Neural cell (in vitro differentiated cells): Measurements from ENCODE around the gene INTS7. TPM values are rescaled to one million over a fixed set of nuclear protein-coding genes. Genes with fewer than 3 reads are reported as not detected.

ENCODE experiments used
- H2AFZ ChIP-seq: fragments of 200-600, 300-800 bp; sonication (generic), shearing (Covaris generic); 2 replicates; pipeline ENCODE4 v1.6.0; 2014; ENCODE audit warnings: low read depth, mild to moderate bottlenecking, antibody characterized with exemption, low read length, moderate library complexity
- H3F3A ChIP-seq: fragments of 200-600 bp; shearing (Covaris generic); 2 replicates; pipeline ENCODE4 v1.6.1; 2016; ENCODE audit warnings: mild to moderate bottlenecking, moderate library complexity, mixed read lengths, antibody characterized with exemption, low read length; ENCODE audit not compliant: insufficient read depth, poor library complexity, severe bottlenecking
- H3K27ac ChIP-seq: fragments of 200-600, 300-800 bp; sonication (generic), shearing (Covaris generic); 2 replicates; pipeline ENCODE4 v1.5.1; 2014; ENCODE audit warnings: mild to moderate bottlenecking, low read length, moderate library complexity
- H3K27me3 ChIP-seq: fragments of 300-800, 200-600 bp; sonication (generic), shearing (Covaris generic); 2 replicates; pipeline ENCODE4 v1.6.0; 2014; ENCODE audit warnings: mild to moderate bottlenecking, low read depth, low read length, moderate library complexity; ENCODE audit not compliant: insufficient read depth
- H3K36me3 ChIP-seq: fragments of 300-800, 200-600 bp; sonication (generic), shearing (Covaris generic); 2 replicates; pipeline ENCODE4 v1.5.1; 2014; ENCODE audit warnings: mild to moderate bottlenecking, antibody characterized with exemption, low read length, moderate library complexity; ENCODE audit not compliant: insufficient read depth
- H3K4me2 ChIP-seq: fragments of 300-800, 200-600 bp; sonication (generic), shearing (Covaris generic); 2 replicates; pipeline ENCODE4 v1.6.0; 2014; ENCODE audit warnings: mild to moderate bottlenecking, low read length
- H3K4me3 ChIP-seq: fragments of 300-800, 200-600 bp; sonication (generic), shearing (Covaris generic); 2 replicates; pipeline ENCODE4 v1.5.1; 2014; ENCODE audit warnings: mild to moderate bottlenecking, low read length, moderate library complexity
- H3K79me2 ChIP-seq: fragments of 200-600 bp; shearing (Covaris generic); replicated peaks from 2 replicates; pipeline ENCODE4 v1.6.0; 2014; ENCODE audit warnings: mild to moderate bottlenecking, low read length, moderate library complexity; ENCODE audit not compliant: insufficient read depth
- H3K9ac ChIP-seq: fragments of 300-800, 200-600 bp; sonication (generic), shearing (Covaris generic); 2 replicates; pipeline ENCODE4 v1.6.1; 2016; ENCODE audit warnings: mild to moderate bottlenecking, low read length, mixed read lengths
- H3K9me2 ChIP-seq: fragments of 200-600 bp; shearing (Covaris generic); 2 replicates; pipeline ENCODE4 v1.6.1; 2016; ENCODE audit warnings: mild to moderate bottlenecking, low read length, mixed read lengths; ENCODE audit not compliant: insufficient read depth
- H3K9me3 ChIP-seq: fragments of 200-600, 300-800 bp; sonication (generic), shearing (Covaris generic); 2 replicates; pipeline ENCODE4 v1.6.1; 2016; ENCODE audit warnings: mild to moderate bottlenecking, mixed run types, low read length, moderate library complexity, mixed read lengths
- H4K20me1 ChIP-seq: fragments of 200-600 bp; shearing (Covaris generic); 2 replicates; pipeline ENCODE4 v1.6.1; 2016; ENCODE audit warnings: mild to moderate bottlenecking, mixed run types; ENCODE audit not compliant: insufficient read depth
- EP300 ChIP-seq: fragments of 450-650 bp; conservative IDR thresholded peaks from 2 replicates; pipeline ENCODE4 v1.6.1; 2014; ENCODE audit warnings: antibody characterized with exemption, mild to moderate bottlenecking, moderate library complexity; ENCODE audit not compliant: poor library complexity, severe bottlenecking
- EZH2 ChIP-seq: fragments of 200-600, 300-800 bp; shearing (Covaris generic), sonication (generic); IDR thresholded peaks from 2 replicates; pipeline ENCODE4 v1.6.1; 2014; ENCODE audit warnings: antibody characterized with exemption, low read length, borderline replicate concordance, mild to moderate bottlenecking; ENCODE audit not compliant: insufficient read depth, poor library complexity, severe bottlenecking
- MXI1 ChIP-seq: fragments of 450-650 bp; conservative IDR thresholded peaks from 2 replicates; pipeline ENCODE4 v1.6.1; 2014; ENCODE audit warnings: antibody characterized with exemption, mild to moderate bottlenecking; ENCODE audit not compliant: poor library complexity, severe bottlenecking
- POLR2AphosphoS5 ChIP-seq: IDR thresholded peaks from 2 replicates; pipeline ENCODE4 v1.6.1; 2012
- RAD21 ChIP-seq: fragments of 450-650 bp; conservative IDR thresholded peaks from 2 replicates; pipeline ENCODE4 v1.6.1; 2014; ENCODE audit warnings: antibody characterized with exemption, mild to moderate bottlenecking, moderate library complexity
- SMC3 ChIP-seq: fragments of 450-650 bp; conservative IDR thresholded peaks from 2 replicates; pipeline ENCODE4 v1.6.1; 2014; ENCODE audit warnings: antibody characterized with exemption, mild to moderate bottlenecking, moderate library complexity; ENCODE audit not compliant: poor library complexity
- TAF1 ChIP-seq: IDR thresholded peaks from 2 replicates; pipeline ENCODE4 v1.6.1; 2012; ENCODE audit warnings: low read depth
- polyA plus RNA-seq: library from polyadenylated mRNA; depleted of rRNA; stranded (reverse); fragments of >200 nt; gene quantifications from 2 replicates; pipeline ENCODE4 v1.2.3, GENCODE V29; 2014
- TF ChIP-seq, protein P1 (sequence below): IDR thresholded peaks from 2 replicates; pipeline ENCODE4 v1.6.1; 2012; ENCODE audit warnings: borderline replicate concordance
- TF ChIP-seq, protein P2 (sequence below): fragments of 450-650 bp; IDR thresholded peaks from 2 replicates; pipeline ENCODE4 v1.5.1; 2014; ENCODE audit warnings: antibody characterized with exemption, mild to moderate bottlenecking, moderate library complexity; ENCODE audit not compliant: poor library complexity, severe bottlenecking

Gene INTS7
- polyA plus RNA-seq, 1 donor from 2014 or later, result 23.6 TPM

DNA sequence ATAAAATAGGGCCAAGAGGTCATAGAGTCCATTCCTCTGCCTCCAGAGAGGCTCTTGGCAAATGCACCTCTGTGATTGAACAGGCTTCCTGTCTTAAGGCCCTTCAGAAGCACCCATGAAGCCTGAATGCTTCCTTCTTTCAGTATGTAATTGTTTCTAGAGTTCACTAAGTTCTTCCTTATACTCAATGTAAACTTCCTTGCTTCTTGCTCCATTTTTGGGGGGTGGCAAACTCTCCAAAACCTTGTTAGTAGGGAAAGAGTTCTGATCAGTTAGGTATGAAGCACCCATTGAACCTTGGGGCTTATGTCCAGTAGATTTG, 102.5 kb downstream of the INTS7 start:
- H3K9me3 ChIP-seq, result no peaks in the 10 kb centered on the region
- H3K27ac ChIP-seq, result no peak overlapping the region
- no peak for TF ChIP-seq SMC3
- no peak for TF ChIP-seq MXI1
- no peak for TF ChIP-seq EZH2
- TF ChIP-seq, protein P1, sequence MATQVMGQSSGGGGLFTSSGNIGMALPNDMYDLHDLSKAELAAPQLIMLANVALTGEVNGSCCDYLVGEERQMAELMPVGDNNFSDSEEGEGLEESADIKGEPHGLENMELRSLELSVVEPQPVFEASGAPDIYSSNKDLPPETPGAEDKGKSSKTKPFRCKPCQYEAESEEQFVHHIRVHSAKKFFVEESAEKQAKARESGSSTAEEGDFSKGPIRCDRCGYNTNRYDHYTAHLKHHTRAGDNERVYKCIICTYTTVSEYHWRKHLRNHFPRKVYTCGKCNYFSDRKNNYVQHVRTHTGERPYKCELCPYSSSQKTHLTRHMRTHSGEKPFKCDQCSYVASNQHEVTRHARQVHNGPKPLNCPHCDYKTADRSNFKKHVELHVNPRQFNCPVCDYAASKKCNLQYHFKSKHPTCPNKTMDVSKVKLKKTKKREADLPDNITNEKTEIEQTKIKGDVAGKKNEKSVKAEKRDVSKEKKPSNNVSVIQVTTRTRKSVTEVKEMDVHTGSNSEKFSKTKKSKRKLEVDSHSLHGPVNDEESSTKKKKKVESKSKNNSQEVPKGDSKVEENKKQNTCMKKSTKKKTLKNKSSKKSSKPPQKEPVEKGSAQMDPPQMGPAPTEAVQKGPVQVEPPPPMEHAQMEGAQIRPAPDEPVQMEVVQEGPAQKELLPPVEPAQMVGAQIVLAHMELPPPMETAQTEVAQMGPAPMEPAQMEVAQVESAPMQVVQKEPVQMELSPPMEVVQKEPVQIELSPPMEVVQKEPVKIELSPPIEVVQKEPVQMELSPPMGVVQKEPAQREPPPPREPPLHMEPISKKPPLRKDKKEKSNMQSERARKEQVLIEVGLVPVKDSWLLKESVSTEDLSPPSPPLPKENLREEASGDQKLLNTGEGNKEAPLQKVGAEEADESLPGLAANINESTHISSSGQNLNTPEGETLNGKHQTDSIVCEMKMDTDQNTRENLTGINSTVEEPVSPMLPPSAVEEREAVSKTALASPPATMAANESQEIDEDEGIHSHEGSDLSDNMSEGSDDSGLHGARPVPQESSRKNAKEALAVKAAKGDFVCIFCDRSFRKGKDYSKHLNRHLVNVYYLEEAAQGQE, result no peak
- TF ChIP-seq POLR2AphosphoS5, result no peak
- no peak for TF ChIP-seq TAF1
- TF ChIP-seq EP300, result no peak
- TF ChIP-seq RAD21, result no peak
- TF ChIP-seq, protein P2, sequence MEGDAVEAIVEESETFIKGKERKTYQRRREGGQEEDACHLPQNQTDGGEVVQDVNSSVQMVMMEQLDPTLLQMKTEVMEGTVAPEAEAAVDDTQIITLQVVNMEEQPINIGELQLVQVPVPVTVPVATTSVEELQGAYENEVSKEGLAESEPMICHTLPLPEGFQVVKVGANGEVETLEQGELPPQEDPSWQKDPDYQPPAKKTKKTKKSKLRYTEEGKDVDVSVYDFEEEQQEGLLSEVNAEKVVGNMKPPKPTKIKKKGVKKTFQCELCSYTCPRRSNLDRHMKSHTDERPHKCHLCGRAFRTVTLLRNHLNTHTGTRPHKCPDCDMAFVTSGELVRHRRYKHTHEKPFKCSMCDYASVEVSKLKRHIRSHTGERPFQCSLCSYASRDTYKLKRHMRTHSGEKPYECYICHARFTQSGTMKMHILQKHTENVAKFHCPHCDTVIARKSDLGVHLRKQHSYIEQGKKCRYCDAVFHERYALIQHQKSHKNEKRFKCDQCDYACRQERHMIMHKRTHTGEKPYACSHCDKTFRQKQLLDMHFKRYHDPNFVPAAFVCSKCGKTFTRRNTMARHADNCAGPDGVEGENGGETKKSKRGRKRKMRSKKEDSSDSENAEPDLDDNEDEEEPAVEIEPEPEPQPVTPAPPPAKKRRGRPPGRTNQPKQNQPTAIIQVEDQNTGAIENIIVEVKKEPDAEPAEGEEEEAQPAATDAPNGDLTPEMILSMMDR, result no peak
- no peak overlapping the region for H3K4me2 ChIP-seq
- H3K4me3 ChIP-seq, result no peak overlapping the region
- no peaks in the 10 kb centered on the region for H4K20me1 ChIP-seq
- no peak overlapping the region for H2AFZ ChIP-seq
- no peaks in the 10 kb centered on the region for H3K79me2 ChIP-seq
- H3K9me2 ChIP-seq, result no peaks in the 10 kb centered on the region
- no peaks in the 10 kb centered on the region for H3F3A ChIP-seq
- H3K36me3 ChIP-seq, result no peaks in the 10 kb centered on the region
- H3K27me3 ChIP-seq, result no peaks in the 10 kb centered on the region
- no peak overlapping the region for H3K9ac ChIP-seq

DNA sequence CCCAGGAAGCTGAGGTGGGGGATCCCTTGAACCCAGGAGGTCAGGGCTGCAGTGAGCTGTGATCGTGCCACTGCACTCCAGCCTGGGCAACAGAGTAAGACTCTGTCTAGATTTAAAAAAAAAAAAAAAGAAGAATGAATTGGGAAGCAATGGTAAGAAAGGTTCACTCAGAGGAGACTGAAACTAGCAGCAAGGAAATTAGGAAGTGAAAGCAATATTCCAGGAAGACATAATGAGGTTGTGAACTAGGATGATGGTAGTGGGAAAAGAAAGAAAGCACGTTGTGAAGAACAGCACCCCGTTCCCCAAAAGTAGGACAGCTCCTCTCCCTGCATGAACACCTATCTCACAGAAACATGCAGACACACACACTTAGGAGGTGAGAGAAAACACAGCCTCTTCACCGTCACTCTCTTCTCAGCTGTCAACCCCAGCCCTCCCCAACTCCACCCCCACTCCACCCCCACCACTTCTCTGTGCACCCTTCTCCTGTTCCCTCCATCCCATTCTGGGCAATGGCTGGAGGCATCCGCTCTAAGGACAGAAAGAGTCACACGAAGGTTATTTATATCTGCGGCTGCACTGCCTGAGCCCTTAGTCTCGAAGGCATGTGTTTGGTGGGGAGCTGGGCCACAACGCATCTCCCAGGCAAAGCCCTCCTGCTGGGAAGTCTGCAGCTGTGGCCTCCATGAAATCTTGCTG, 103.0 kb downstream of the INTS7 start:
- H3K9ac ChIP-seq, result no peak overlapping the region
- no peaks in the 10 kb centered on the region for H3K9me3 ChIP-seq
- no peaks in the 10 kb centered on the region for H4K20me1 ChIP-seq
- no peaks in the 10 kb centered on the region for H3K36me3 ChIP-seq
- no peak overlapping the region for H3K27ac ChIP-seq
- TF ChIP-seq, protein P2, result no peak
- TF ChIP-seq EP300 (no peak), RAD21 (no peak), MXI1 (no peak), SMC3 (no peak), TAF1 (no peak), EZH2 (no peak), POLR2AphosphoS5 (no peak)
- TF ChIP-seq, protein P1, result no peak
- H3K4me3 ChIP-seq, result no peak overlapping the region
- no peaks in the 10 kb centered on the region for H3F3A ChIP-seq
- no peaks in the 10 kb centered on the region for H3K27me3 ChIP-seq
- H3K79me2 ChIP-seq, result no peaks in the 10 kb centered on the region
- no peaks in the 10 kb centered on the region for H3K9me2 ChIP-seq
- no peak overlapping the region for H2AFZ ChIP-seq
- no peak overlapping the region for H3K4me2 ChIP-seq
